ENCODE measurements around the gene SDHAF3.
"Not testable (repeated sequence)": the region's sequence is repeated elsewhere in the genome, so short reads cannot be mapped to it uniquely, and the experiment has no call there.

The SDHAF3 gene

DNA sequence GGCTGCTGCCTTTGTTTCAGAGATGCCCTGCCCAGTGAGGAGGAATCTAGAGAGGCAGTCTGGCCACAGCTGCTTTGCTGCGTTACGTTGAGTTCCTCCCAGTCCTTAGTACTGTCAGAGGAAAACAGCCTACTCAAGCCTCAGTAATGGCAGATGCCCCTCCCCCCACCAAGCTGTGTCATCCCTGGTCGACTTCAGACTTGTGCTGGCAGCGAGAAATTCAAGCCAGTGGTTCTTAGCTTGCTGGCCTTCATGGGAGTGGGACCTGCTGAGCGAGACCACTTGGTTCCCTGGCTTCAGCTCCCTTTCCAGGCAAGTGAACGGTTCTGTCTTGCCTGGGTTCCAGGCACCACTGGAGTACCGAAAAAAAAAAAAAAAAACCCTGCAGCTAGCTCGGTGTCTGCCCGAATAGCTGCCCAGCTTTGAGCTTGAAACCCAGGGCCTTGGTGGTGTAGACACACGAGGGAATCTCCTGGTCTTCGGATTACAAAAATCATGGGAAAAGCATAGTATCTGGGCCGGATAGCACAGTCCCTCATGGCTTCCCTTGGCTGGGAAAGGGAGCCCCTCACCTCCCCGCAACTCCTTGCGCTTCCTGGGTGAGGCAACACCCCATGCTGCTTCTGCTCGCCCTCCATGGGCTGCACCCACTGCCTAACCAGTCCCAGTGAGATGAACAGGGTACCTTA, 9.1 kb downstream of the SDHAF3 start:
- DNase-seq: no peak

DNA sequence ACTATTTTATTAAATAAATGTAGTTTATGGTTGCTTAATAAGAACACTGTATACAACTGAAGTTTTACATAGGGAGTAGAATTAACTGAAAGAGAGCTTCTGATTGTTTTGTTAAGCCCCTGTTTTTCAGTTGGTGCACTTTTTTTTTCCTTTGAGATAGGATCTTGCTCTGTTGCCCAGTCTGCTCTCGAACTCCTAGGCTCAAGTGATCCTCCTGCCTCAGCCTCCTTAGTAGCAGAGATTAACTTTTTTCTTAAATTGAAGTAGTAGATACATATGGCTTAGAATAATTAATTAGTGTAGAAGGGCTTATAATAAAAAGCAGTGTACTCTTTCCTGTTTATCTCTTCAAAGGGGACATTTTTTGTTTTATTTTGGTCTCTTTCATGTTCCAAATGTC, 11.2 kb downstream of the SDHAF3 start:
- no peak for DNase-seq

DNA sequence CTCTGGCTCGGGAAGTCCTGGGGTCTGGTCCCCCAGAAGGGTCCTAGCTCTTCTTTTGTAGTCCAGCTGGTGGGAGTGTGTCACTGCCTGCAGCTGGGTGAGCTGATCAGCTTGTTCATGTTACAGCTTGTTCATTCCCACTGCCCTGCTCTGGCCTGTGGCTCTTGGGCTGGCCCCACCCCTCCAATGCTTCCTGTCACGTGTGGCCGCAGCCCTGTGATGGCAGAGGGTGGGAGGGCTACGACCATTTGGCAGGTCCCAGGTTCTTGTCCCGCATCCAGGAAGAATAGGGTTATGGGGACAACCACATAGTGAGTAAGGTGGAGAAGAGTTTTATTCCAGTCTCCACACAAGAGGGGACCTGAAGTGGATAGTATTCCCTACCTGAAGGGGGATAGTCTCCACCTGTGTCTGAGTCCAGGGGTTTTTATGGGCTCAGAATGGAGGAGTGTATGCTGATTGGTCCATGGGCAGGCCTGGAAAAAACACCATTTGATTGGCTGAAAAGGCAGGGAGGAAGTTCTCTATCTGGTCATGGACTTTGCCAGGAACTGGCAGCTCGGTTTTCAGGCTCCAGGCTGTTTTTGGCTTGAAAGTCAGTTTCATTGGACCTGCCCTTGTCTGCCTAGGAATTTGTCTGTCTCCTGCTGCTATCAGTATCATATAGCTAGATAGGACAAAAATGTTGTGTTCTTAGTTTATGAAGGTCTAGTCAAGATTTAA, 13.1 kb downstream of the SDHAF3 start:
- DNase-seq: no peak

DNA sequence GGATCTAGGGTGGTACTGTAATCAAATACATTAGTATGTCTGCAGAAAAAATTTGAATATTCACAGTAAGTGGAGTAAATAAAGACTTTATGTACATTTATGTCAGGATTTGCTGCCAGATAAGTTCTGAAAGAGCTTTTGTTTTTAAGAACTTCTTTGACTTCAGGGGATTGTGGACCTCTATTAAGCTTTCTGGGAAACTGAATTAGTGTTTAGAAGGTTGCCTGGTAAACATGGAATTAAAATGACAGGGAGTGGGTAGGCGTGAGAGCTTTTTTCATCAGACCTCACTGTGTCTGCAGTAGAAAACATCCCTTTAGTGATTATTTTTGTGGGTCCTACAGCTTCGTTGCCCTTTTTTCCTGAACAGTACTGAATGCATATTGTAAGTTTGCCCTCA, 15.7 kb downstream of the SDHAF3 start:
- no peak for DNase-seq

DNA sequence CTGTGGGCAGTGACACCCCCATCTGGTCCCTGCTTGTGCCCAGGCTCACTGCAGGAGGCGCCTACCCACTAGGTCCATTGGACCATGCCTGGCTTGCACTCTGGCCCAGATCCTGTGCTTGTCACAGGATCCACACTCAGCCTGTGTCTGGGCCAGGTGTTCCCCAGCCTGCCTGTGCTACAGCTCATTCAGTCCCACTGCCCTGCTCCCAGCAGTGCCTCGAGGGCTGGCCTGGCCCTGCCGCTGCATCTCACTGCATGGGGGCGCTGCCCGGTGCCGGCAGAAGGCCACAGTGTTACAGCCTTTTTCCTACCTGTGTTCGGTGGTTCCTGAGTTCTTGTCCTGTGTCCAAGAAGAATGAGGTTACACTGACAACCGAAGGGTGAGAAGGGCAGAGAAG, 21.3 kb downstream of the SDHAF3 start:
- DNase-seq: no peak

DNA sequence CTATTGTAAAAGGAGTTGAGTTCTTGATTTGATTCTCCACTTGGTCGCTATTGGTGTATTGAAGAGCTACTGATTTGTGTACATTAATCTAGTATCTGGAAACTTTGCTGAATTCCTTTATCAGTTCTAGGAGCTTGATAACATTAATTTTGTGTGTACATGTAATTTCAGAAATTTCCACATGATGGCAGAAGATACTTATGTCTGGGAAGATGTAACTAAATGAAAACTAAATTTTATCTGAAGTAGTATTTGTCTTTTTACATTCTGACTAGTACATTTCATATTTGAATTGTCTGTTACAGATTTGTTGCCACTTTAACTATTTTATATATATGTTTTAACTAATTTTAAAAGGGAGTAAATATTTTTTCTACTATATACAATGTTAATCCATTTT, 27.6 kb downstream of the SDHAF3 start:
- peak; percentile 20 for DNase-seq

DNA sequence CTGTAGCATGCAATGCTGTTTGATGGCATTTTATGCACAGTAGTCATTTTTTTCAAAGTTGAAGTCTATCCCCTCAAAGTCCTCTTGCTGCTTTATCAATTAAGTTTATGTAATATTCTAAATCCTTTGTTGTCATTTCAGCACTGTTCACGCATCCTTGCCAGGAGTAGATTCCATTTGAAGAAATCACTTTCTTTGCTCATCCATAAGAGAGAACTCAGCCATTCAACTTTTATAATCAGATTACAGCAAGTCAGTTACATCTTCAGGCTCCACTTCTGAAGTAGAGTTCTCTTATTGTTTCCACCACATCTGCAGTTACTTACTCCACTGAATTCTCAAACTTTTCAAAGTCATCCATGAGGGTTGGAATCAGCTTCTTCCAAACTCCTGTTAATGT, 32.3 kb downstream of the SDHAF3 start:
- no peak for DNase-seq

DNA sequence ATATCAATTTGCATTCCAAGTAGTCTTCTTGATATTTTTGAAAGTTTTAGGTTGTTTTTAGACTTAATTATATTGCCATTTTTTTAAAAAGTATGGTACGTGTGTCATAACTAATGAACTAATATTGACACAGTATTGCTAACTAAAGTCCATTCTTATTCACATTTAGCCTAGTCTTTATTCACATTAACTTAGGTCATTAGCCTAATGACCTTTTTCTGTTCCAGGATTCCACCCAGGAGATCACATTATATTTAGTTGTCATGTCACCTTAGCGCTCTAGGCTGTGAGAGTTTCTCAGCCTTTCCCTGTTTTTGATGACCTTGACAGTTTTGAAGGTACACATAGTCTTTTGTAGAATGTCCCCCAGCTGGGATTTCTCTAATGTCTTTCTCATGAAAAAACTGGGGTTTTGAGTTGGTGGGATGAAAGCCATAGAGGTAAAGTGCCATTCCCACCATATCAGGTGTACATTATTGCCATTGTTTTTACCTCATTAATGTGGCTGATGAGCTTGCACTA, 38.5 kb downstream of the SDHAF3 start:
- no peak for DNase-seq

DNA sequence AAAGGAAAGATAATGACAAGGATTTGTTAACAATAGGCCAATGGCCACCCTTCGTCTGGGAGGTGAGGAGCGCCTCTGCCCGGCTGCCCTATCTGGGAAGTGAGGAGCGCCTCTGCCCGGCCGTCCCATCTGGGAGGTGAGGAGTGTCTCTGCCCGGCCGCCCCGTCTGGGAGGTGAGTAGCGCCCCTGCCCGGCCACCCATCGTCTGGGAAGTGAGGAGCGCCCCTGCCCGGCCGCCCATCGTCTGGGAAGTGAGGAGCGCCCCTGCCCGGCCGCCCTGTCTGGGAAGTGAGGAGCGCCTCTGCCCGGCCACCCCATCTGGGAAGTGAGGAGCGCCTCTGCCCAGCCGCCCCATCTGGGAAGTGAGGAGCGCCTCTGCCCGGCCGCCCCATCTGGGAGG, 42.5 kb downstream of the SDHAF3 start:
- DNase-seq: not testable (repeated sequence)

DNA sequence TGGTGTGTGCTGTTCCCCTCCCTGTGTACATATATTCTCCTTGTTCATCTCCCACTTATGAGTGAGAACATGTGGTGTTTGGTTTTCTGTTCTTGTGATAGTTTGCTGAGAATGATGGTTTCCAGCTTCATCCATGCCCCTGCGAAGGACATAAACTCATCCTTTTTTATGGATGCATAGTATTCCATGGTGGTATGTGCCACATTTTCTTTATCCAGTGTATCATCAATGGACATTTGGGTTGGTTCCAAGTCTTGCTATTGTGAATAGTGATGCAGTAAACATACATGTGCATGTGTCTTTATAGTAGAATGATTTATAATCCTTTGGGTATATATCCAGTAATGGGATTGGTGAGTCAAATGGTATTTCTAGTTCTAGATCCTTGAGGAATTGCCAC, 44.1 kb downstream of the SDHAF3 start:
- DNase-seq: not testable (repeated sequence)

DNA sequence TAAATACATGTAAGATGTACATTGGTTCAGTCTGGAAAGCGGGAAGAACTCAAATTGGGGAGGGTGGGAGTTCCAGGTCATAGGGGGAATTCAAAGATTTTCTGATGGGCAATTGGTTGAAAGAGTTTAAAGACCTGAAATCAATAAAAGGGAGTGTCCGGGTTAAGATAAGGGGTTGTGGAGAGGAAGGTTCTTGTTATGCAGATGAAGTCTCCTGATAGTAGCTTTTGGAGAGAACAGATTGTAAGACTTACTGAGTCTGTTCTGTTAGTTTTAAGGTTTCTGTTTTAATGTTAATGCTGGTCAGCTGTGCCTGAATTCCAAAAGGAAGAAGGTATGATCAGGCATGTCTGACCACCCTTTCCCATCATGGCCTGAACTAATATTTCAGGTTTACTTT, 48.8 kb downstream of the SDHAF3 start:
- no peak for DNase-seq

DNA sequence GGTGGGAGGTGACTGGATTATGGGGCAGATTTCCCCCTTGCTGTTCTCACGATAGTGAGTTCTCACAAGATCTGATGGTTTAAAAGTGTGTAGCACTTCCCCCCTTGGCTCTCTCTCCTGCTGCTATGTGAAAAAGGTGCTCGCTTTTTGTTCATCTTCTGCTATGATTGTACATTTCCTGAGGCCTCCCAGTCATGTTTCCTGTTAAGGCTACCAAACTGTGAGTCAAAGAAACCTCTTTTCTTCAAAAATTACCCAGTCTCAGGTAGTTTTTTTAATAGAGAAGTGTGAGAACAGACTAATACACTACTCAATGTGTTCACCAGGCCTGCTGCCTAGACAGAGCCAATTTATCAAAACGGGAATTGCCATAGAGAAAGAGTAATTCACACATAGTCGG, 49.7 kb downstream of the SDHAF3 start:
- DNase-seq: no peak

DNA sequence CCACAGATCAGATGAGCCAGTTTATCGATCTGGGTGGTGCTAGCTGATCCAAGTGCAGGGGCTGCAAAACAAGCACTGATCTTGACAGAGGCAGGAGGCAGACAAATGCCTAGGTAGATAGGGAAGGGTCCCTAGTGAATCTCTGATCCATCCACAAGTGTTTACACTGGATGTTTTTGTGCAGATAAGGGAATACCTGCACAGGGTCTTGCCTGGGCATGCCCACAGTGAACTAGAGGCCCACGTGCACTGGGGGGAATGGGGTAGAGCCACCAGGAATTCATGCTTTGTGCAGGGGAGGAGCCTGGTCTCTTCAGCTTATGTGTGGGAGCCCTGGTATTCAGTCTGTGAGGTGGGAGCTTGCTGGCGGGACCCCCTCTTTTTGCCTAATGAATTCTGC, 50.3 kb downstream of the SDHAF3 start:
- no peak for DNase-seq

DNA sequence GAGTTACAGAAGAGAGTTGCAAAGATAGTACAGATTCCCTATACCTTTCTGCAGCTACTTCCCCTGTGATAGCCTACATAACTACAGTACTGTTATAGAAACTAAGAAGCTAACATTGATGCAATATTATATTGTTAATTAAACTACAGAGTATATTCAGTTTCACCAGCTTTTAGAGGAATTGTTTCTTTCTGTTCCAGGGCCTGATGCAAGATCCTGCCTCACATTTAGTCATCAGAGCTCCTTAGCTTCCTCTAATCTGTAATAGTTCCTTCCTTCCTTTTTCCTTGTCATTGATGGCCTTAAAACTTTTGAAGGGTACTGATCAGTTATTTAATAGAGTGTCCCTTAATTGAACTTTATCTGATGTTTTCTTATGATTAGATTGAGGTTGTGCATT, 56.8 kb downstream of the SDHAF3 start:
- no peak for DNase-seq

DNA sequence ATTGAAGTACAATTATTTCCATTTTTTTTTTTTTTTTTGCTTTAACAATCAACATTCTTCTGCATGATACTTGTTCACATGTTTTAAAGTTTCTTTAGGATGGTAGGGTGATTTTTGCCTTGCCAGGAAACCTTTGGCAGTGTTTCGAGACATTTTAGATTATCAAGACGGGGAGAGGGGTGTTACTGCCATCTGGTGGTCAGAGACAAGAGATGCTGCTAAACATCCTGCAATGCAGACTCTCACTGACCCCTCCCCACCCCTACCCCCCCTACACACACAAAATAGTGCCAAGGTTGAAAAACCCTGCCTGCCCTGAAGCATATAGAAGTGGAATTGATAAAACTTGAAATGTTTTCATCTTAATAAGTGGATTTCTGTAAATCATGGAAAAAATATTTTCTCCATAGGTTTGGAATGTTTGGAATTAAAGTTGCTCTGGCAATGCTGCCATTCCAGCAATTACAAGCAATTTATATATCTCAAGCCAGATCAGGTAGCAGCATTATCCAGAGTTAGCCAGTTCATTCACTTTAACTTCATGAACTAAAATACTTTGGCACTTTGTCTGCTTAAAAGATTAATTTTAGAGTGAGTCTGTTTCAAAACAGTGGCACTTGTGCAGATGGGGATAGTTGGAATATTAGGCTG, 62.1 kb downstream of the SDHAF3 start:
- DNase-seq: peak; percentile 66

DNA sequence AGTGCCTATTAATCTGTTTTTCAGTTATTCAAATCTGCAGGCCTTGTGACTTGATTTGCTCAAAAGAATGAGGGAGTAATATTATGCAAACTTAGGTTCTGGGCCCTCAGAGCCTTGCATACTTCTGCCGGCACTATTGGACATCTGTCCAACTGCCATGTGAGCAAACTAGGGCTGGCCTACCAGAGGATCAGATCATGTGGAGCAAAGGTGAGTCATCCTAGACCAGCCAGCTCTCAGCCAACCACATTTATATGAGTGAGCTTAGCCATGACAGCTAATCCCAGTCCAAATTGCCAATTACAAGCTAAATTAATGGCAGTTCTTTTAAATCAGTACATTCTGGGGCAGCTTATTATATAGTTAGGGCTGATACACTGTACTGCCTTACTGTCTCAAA, 69.6 kb downstream of the SDHAF3 start:
- no peak for DNase-seq

DNA sequence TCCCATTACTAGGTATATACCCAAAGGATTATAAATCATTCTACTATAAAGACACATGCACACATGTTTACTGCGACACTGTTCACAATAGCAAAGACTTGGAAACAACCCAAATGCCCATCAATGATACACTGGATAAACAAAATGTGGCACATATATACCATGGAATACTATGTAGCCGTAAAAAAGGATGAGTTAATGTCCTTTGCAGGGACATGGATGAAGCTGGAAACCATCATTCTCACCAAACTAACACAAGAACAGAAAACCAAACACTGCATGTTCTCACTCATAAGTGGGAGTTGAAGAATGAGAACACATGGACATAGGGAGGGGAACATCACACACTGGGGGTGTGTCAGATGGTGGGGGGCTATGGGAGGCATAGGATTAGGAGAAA, 78.7 kb downstream of the SDHAF3 start:
- DNase-seq: not testable (repeated sequence)

DNA sequence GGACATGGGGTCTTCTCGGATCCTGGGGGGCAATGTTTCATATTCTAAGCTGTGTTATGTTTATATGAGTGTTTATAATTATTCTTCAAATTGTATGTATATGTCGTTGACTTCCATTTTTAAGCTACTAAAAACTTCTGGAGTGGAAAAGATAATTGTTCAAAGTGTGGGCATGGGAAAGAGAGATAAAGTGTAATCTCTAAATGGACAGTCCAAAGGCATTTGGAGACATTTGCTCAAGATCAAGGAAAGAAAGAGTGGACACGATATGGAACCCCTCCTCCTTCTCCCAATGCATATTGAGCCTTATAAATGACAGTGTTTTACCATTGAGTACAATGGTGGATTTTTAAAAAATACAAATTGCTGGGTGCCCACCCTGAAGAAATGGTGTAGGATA, 81.1 kb downstream of the SDHAF3 start:
- no peak for DNase-seq

DNA sequence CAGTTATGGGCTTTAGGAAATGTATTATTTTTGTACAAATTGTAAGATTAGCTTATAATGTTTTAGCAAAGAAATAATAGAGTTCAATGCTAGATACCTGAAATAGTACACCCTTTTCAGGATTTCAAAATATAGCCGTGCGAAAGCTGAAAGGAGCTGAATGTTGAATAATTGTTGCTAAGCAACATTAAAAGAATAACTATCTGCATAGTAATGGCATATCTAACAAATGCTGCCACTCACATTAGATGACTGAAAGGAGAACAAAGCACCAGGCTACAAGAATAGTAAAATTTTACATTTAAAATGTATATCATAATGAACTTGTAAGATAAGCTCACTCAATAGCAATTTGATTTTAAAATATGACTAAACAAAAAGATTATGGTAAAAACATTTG, 82.5 kb downstream of the SDHAF3 start:
- DNase-seq: no peak

DNA sequence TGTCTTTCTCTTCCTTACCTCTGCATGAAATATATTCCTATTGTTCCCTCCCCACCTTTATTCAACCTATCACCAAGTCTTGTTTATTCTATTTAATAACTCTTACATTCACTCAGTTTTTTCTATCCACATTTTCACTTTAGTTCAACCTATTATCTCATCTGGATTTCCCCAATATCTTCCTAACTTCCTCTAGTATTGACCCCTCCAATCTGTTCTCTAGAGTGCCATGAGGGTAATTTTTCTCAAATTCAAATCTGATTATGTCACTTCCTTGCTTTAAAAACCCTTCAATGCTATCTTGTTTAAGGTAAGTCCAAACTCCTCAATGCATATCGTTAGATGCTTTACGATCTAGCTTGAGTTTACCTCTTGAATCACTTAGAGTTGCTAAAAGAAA, 86.5 kb downstream of the SDHAF3 start:
- DNase-seq: no peak

DNA sequence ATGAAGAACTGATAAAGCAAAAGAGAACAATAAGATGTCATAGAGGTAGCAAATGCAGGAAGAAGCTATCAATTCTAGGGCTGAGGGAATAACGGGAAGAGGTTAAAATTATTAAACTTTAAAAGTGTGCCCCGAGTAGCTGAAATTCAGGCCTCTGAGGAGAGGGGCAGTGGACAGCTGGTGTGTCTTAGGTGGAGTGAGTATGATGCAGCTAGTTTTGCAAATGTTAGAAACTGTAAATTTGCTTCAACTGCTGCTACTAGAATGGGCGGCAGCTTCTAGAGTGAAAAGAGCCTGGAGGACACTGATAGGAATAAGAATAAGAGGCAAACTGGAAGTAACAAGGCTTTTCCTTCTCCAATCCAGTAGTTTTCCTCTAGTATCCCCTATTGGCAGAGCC, 87.3 kb downstream of the SDHAF3 start:
- DNase-seq: no peak

DNA sequence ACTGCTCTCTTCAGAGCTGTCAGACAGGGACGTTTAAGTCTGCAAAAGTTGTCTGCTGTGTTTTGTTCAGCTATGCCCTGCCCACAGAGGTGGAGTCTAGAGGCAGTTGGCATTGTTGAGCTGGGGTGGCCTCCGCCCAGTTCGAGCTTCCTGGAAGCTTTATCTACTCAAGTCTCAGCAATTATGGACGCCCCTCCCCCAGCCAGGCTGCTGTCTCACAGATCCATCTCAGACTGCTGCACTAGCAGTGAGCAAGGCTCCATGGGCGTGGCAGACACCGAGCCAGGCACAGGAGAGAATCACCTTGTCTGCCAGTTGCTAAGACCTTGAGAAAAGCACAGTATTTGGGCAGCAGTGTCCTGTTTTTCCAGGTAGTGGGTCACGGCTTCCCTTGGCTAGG, 98.1 kb downstream of the SDHAF3 start:
- no peak for DNase-seq

DNA sequence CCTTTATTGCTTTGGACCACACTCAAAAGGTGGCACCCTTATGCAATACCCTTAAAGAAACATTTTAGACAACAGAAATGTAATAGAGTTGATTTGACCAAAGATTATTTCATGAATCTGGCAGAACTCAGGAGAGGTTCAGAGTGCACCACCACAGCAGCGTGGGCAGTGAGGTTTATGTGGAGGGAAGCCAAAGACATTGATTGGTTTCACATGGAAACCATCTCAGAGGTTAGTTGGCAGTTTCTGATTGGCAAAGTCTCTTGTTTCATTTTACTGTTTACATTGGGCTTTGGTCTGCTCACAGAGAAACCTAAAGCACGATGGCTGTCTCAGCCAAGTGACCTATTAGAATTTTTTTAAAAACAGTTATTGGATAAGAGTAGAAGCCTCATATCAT, 101.3 kb downstream of the SDHAF3 start:
- DNase-seq: no peak

DNA sequence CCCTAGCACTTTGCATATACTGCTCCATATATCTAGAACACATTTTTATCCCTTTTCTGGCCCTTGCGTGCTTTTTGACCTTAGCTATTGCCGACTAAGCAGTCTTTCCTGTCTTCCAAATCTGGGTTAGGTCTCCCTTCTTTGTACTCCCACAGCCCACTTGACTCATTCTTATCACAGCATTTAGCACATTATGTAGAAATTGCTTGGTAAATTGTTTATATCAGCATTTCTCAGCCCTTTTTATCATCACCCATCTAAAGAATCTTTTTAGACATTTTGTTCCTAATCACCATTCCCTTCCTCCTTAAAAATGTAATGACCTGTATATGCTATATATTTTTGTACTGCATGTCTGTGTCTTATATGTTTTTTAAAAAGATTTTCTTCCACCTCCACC, 101.7 kb downstream of the SDHAF3 start:
- DNase-seq: no peak
